CD14-positive monocyte (primary cell): ENCODE data around the gene SERPINB1. TPM values are rescaled to one million over a fixed set of nuclear protein-coding genes. Genes with fewer than 3 reads are reported as not detected.
A peak's percentile ranks its signal among the peaks of the same experiment; 100 is the strongest.

Source experiments
- DNase-seq, 3 donors: peaks; one replicate each; pipeline ENCODE4 v3.0.0-alpha.2; 2011 to 2022
- H2AFZ ChIP-seq: 2 replicates; pipeline ENCODE4 v1.6.0; 2012; ENCODE audit warnings: mild to moderate bottlenecking, low read depth, low read length, inconsistent platforms; ENCODE audit not compliant: insufficient read depth, poor library complexity, severe bottlenecking
- H3K27ac ChIP-seq, 2 donors: 1 replicate in 1 of 2; 2 replicates in 1 of 2; pipeline ENCODE4 v1.5.1; 2012 to 2013; ENCODE audit warnings: low read length in 2 of 2, control low read depth in 1 of 2, inconsistent platforms in 1 of 2, low read depth in 1 of 2, mild to moderate bottlenecking in 1 of 2
- H3K27me3 ChIP-seq, 2 donors: one replicate each; pipeline versions ENCODE4 v1.6.0 to v1.6.1; 2011 to 2013; ENCODE audit warnings: low read length in 2 of 2; ENCODE audit not compliant: control insufficient read depth in 2 of 2, insufficient read depth in 2 of 2
- H3K36me3 ChIP-seq, 2 donors: replicated peaks in 1 of 2; 1 replicate in 1 of 2; 2 replicates in 1 of 2; pipeline versions ENCODE4 v1.5.1 to v1.6.1; 2012 to 2013; ENCODE audit warnings: low read length in 2 of 2, control low read depth in 1 of 2, inconsistent platforms in 1 of 2, mild to moderate bottlenecking in 1 of 2; ENCODE audit not compliant: insufficient read depth in 2 of 2, control insufficient read depth in 1 of 2
- H3K4me1 ChIP-seq, 2 donors: 1 replicate in 1 of 2; 2 replicates in 1 of 2; pipeline versions ENCODE4 v1.5.1 to v1.6.1; 2012 to 2013; ENCODE audit warnings: low read length in 2 of 2, control low read depth in 1 of 2, inconsistent platforms in 1 of 2, mild to moderate bottlenecking in 1 of 2, moderate library complexity in 1 of 2; ENCODE audit not compliant: insufficient read depth in 2 of 2, control insufficient read depth in 1 of 2
- H3K4me2 ChIP-seq: replicated peaks from 2 replicates; pipeline ENCODE3; 2012; ENCODE audit warnings: low read length, moderate library complexity, mild to moderate bottlenecking; ENCODE audit not compliant: poor library complexity, severe bottlenecking; ENCODE audit errors: extremely low read depth
- H3K4me3 ChIP-seq, 3 experiments: fragments of 200-600 bp in 1 of 3; sonication (generic) in 1 of 3; replicated peaks in 1 of 3; 1 replicate in 2 of 3; 2 replicates in 1 of 3; pipeline ENCODE4 v1.5.1; 2011 to 2013; ENCODE audit warnings: low read length in 3 of 3, mild to moderate bottlenecking in 3 of 3, control low read depth in 2 of 3, low read depth in 2 of 3, inconsistent platforms in 1 of 3, moderate library complexity in 1 of 3
- H3K79me2 ChIP-seq: 2 replicates; pipeline ENCODE4 v1.6.0; 2012; ENCODE audit warnings: mild to moderate bottlenecking, control low read depth, inconsistent platforms, low read length, moderate library complexity; ENCODE audit not compliant: insufficient read depth
- H3K9ac ChIP-seq: 2 replicates; pipeline ENCODE4 v1.6.0; 2017; ENCODE audit warnings: low read length, mild to moderate bottlenecking; ENCODE audit not compliant: insufficient read depth, poor library complexity, severe bottlenecking
- H3K9me3 ChIP-seq, 2 donors: replicated peaks in 1 of 2; 1 replicate in 1 of 2; 2 replicates in 1 of 2; pipeline versions ENCODE4 v1.5.1 to v1.6.1; 2012 to 2013; ENCODE audit warnings: low read length in 2 of 2, control low read depth in 1 of 2; ENCODE audit not compliant: control insufficient read depth in 1 of 2, insufficient read depth in 1 of 2
- H4K20me1 ChIP-seq: 2 replicates; pipeline ENCODE4 v1.6.0; 2012; ENCODE audit warnings: mild to moderate bottlenecking, low read length, control low read depth, moderate library complexity; ENCODE audit not compliant: insufficient read depth
- H3K27ac Mint-ChIP-seq, 7 donors: one replicate each; pipeline ENCODE4 v1.8.0; 2020; ENCODE audit warnings: mild to moderate bottlenecking in 7 of 7, mixed read lengths in 7 of 7, moderate library complexity in 6 of 7, inconsistent platforms in 2 of 7
- H3K27me3 Mint-ChIP-seq, 3 donors: one replicate each; pipeline ENCODE4 v1.8.0; 2021 to 2022; ENCODE audit warnings: low read depth in 3 of 3, mild to moderate bottlenecking in 3 of 3, mixed read lengths in 3 of 3, moderate library complexity in 3 of 3, inconsistent platforms in 1 of 3
- H3K36me3 Mint-ChIP-seq, 2 donors: one replicate each; pipeline ENCODE4 v1.8.0; 2020; ENCODE audit warnings: mixed read lengths in 2 of 2, inconsistent platforms in 1 of 2, mild to moderate bottlenecking in 1 of 2
- H3K4me1 Mint-ChIP-seq: one replicate; pipeline ENCODE4 v1.8.0; 2020; ENCODE audit warnings: mild to moderate bottlenecking, mixed read lengths
- H3K4me3 Mint-ChIP-seq, 2 donors: one replicate each; pipeline ENCODE4 v1.8.0; 2020; ENCODE audit warnings: mild to moderate bottlenecking in 2 of 2, mixed read lengths in 2 of 2, moderate library complexity in 1 of 2
- H3K9me3 Mint-ChIP-seq, 7 donors: one replicate each; pipeline ENCODE4 v1.8.0; 2020 to 2022; ENCODE audit warnings: mixed read lengths in 7 of 7, mild to moderate bottlenecking in 6 of 7, moderate library complexity in 6 of 7, inconsistent platforms in 2 of 7
- WGBS: methylation state at CpG from one replicate; pipeline ENCODE4 v1.1.5; 2013; ENCODE audit warnings: missing lambda C conversion rate; ENCODE audit not compliant: insufficient coverage; 5-methylcytosine and 5-hydroxymethylcytosine counted together
- intact Hi-C, 2 donors: fragments of 100-400 bp; cut with micrococcal nuclease; formaldehyde crosslinking; loops; one replicate each; pipeline versions ENCODE4 v1.15.0 to v1.15.1; 2023
- polyA plus RNA-seq, 3 donors: library from polyadenylated mRNA; depleted of rRNA in 1 of 3; unstranded in 2 of 3; stranded (reverse) in 1 of 3; fragments of 300-500 nt in 2 of 3; fragments of >200 nt in 1 of 3; fragmentation: Illumina TruSeq in 2 of 3; gene quantifications; 1 replicate in 2 of 3; 2 replicates in 1 of 3; pipeline ENCODE4 v1.2.3, GENCODE V29; 2012 to 2021
- TF ChIP-seq, protein P1 (sequence below): fragments of 200-600 bp; IDR thresholded peaks from one replicate; pipeline ENCODE4 v1.8.0; 2022; ENCODE audit warnings: antibody characterized with exemption, mild to moderate bottlenecking

SERPINB1 gene
- polyA plus RNA-seq, 3 donors: 126 to 307 (median 306) TPM

DNA sequence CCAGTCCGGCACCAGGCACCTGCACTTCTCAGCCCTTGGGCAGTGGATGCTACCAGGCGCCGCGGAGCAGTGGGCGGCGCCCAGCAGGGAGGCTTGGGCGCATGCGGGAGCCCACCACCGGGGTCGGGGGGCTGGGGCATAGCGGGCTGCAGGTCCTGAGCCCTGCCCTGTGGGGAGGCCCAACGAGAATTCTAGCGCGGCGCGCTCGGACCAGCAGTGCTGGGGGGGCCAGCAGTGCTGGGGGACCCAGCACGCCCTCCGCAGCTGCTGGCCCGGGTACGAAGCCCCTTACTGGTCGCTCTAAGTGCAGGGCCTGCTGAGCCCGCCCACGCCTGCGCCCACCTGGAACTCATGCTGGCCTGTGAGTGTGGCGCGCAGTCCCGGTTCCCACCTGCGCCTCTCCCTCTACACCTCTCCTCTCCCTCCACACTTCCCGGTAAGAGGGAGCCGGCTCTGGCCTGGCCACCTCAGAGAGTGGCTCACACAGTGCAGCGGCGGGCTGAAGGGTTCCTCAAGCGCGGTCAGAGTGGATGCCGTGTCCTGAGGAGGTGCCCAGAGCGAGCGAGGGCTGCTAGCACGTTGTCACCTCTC is 28.5 kb upstream of the SERPINB1 start:
- intact Hi-C loops: no loop called here
- Mint-ChIP-seq H3K9me3 (peaks cover 1 to 19% (median 14%) of the 10 kb centered on the region in 7 donors), H3K4me1 (peaks cover 44% of the 10 kb centered on the region), H3K27ac (no peak overlapping the region), H3K27me3 (peaks cover 0 to 8% (median 2%) of the 10 kb centered on the region in 3 donors), H3K4me3 (no peak overlapping the region), H3K36me3 (peaks cover 6 to 10% of the 10 kb centered on the region in 2 donors)
- DNase-seq: no peak
- Histone ChIP-seq H3K36me3 (no peaks in the 10 kb centered on the region), H3K4me3 (no peak overlapping the region), H2AFZ (no peak overlapping the region), H4K20me1 (no peaks in the 10 kb centered on the region), H3K27ac (no peak overlapping the region), H3K79me2 (peaks cover 7% of the 10 kb centered on the region), H3K9ac (no peak overlapping the region), H3K9me3 (no peaks in the 10 kb centered on the region), H3K4me1 (peaks cover 33 to 47% of the 10 kb centered on the region in 2 donors), H3K4me2 (no peak overlapping the region), H3K27me3 (no peaks in the 10 kb centered on the region)
- WGBS: 96% methylated on average over 26 of the region's 39 CpGs
- TF ChIP-seq, protein P1, sequence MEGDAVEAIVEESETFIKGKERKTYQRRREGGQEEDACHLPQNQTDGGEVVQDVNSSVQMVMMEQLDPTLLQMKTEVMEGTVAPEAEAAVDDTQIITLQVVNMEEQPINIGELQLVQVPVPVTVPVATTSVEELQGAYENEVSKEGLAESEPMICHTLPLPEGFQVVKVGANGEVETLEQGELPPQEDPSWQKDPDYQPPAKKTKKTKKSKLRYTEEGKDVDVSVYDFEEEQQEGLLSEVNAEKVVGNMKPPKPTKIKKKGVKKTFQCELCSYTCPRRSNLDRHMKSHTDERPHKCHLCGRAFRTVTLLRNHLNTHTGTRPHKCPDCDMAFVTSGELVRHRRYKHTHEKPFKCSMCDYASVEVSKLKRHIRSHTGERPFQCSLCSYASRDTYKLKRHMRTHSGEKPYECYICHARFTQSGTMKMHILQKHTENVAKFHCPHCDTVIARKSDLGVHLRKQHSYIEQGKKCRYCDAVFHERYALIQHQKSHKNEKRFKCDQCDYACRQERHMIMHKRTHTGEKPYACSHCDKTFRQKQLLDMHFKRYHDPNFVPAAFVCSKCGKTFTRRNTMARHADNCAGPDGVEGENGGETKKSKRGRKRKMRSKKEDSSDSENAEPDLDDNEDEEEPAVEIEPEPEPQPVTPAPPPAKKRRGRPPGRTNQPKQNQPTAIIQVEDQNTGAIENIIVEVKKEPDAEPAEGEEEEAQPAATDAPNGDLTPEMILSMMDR: no peak

DNA sequence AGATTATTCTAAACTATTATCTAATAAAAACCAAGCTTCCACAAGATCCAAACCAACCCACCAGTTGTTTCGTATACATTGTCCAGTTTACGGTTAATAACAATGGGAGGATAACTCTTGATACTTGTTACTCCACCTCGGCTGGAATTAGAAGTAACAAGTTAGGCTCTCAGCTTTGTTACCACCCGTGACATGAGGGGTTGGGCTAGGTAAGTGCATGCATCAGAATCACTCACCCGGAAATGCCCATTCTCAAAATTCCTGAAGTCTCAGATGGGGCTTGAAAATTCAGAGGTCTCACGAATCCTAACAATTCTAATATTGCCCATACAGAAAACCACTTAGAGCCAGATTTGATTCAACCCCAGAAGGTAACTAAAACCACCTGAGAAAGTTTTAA is 27.0 kb upstream of the SERPINB1 start:
- H3K9ac ChIP-seq: no peak overlapping the region
- H3K36me3 Mint-ChIP-seq: peaks cover 7 to 10% of the 10 kb centered on the region in 2 donors
- H3K27ac ChIP-seq: no peak overlapping the region
- H3K79me2 ChIP-seq: no peaks in the 10 kb centered on the region
- H3K4me3 Mint-ChIP-seq: no peak overlapping the region
- no peaks in the 10 kb centered on the region for H3K27me3 ChIP-seq
- no peak overlapping the region for H3K4me3 ChIP-seq
- H3K4me1 ChIP-seq: peaks cover 20 to 37% of the 10 kb centered on the region in 2 donors
- no peaks in the 10 kb centered on the region for H4K20me1 ChIP-seq
- TF ChIP-seq, protein P1: no peak
- no peak for DNase-seq
- H2AFZ ChIP-seq: no peak overlapping the region
- intact Hi-C loops: no loop called here
- H3K4me2 ChIP-seq: no peak overlapping the region
- peaks cover 0 to 6% (median 2%) of the 10 kb centered on the region in 3 donors for H3K27me3 Mint-ChIP-seq
- H3K4me1 Mint-ChIP-seq: peaks cover 32% of the 10 kb centered on the region
- peaks cover 1 to 19% (median 14%) of the 10 kb centered on the region in 7 donors for H3K9me3 Mint-ChIP-seq
- peak overlapping the region in 1 of 7 donors; percentile 12 for H3K27ac Mint-ChIP-seq
- WGBS: 80% methylated on average over 2 of the region's 6 CpGs
- no peaks in the 10 kb centered on the region for H3K9me3 ChIP-seq
- H3K36me3 ChIP-seq: no peaks in the 10 kb centered on the region
